Left colon (tissue), 2 donors: ENCODE measurements around the gene GALK2. TPM values are rescaled to one million over a fixed set of nuclear protein-coding genes. Genes with fewer than 3 reads are reported as not detected.

Experiments used
- microRNA-seq, 2 donors: library from miRNA; unstranded; fragments of <30 nt; microRNA quantifications; one replicate each; pipeline versions ENCODE4 v1.1.0 to v1.2.0, GENCODE V29; 2020
- total RNA-seq, 2 donors: library from RNA; stranded (reverse); fragmentation: NEBNext Ultra II Directional; extraction: Animal tissue kit (Norgen Biotek cat#: 25700); gene quantifications; one replicate each; pipeline ENCODE4 v1.2.1, GENCODE V29; 2021
- donor health status: DM: no; HTN: no; CAD: no.
- donor health status: DM: yes; HTN: yes; CAD: no.

Gene GALK2
- total RNA-seq, 2 donors from 2014 or later, result 34.9 to 38.5 TPM

Small RNA genes lying within 50 kb of the gene (microRNA-seq; reads per million reads assigned to microRNA genes)
- 0 reads per million in 2 donors for gene MIR4716

Other genes starting within 250 kb of the GALK2 start
- gene SHC4, start 206.3 kb upstream of the GALK2 start, total RNA-seq, result under 1 TPM; 0.24 to 0.81 TPM
- gene SECISBP2L, start 123.8 kb upstream of the GALK2 start, total RNA-seq, result 10 to 100 TPM; 40.9 to 48.5 TPM
- gene COPS2, start 14.6 kb upstream of the GALK2 start, total RNA-seq, result 10 to 100 TPM; 44.3 to 48.1 TPM